ENCODE results near the gene CDH13.

The CDH13 gene

DNA sequence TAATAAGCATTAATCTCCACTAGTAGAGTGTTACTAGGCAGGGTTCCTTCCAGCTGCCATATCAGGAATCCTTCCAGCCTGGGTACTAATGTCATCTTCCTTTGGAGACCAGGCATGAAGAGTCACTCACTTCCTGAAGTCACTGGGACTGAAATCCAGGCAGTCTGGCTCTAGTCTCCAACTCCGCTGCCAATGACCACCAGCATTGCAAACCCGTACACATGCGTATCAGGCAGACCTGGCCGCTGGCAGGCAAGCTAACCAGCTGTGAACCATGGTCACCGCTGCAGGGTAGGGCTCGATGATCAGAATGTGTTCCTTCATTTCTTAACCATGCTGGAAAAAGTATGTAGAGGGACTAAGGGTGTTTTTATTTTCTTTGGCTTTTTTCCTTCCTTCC lies 255.5 kb downstream of the CDH13 start:
- no peak for TF ChIP-seq CTCF (IDR thresholded peaks at IDR 0.05; ENCODE audit: insufficient read depth, low read length, poor library complexity, severe bottlenecking)
- H3K4me3 ChIP-seq (replicated peaks; ENCODE audit: low read depth, low read length): no peak overlapping the region
- H3K27me3 ChIP-seq (replicated peaks; ENCODE audit: control insufficient read depth, insufficient read depth, low read length): no peaks in the 10 kb centered on the region
- H3K36me3 ChIP-seq (ENCODE audit: control insufficient read depth, insufficient read depth, low read length): no peaks in the 10 kb centered on the region
- DNase-seq (ENCODE audit: extremely low read depth, insufficient read length): no peak

GRCh38 chr16:82882982-82883835 lies 256.4 kb downstream of the CDH13 start:
- H3K4me3 ChIP-seq (replicated peaks; ENCODE audit: low read depth, low read length): no peak overlapping the region; the same call in 1 of the 2 replicates
- no peak for TF ChIP-seq CTCF (IDR thresholded peaks at IDR 0.05; ENCODE audit: insufficient read depth, low read length, poor library complexity, severe bottlenecking)
- no peaks in the 10 kb centered on the region for H3K27me3 ChIP-seq (replicated peaks; ENCODE audit: control insufficient read depth, insufficient read depth, low read length)
- peak; percentile 13 for DNase-seq (ENCODE audit: extremely low read depth, insufficient read length)
- no peaks in the 10 kb centered on the region for H3K36me3 ChIP-seq (ENCODE audit: control insufficient read depth, insufficient read depth, low read length)

DNA sequence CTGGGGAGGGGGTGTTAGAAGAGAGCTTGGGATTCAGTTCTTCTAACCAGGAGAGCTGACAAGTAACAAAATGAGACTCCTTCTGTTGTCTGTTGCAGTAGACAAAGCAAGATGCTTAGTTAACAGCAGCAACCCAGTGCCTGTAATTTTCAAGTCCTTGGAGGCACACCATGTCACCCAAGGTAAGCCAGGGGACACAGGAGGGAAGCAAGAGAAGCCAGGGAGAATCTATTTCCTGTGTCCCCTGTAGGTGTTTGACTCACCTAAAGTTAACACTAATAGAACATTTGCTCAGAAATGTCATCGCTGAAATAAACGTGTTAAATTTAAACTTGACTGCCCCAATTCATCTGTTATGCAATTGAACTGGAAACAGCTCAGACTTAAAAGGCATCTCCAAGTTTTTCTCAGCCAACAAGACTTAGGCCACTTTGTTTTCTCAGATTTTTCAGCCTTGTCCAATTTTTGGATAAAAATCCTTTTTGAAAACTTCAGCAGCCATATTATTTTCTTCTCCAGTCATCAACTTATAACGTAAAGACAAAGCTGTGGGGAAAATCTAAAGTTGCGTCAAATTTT lies 257.6 kb downstream of the CDH13 start:
- H3K4me3 ChIP-seq (replicated peaks; ENCODE audit: low read depth, low read length): no peak overlapping the region
- TF ChIP-seq CTCF (IDR thresholded peaks at IDR 0.05; ENCODE audit: insufficient read depth, low read length, poor library complexity, severe bottlenecking): no peak
- DNase-seq (ENCODE audit: extremely low read depth, insufficient read length): no peak
- H3K36me3 ChIP-seq (ENCODE audit: control insufficient read depth, insufficient read depth, low read length): no peaks in the 10 kb centered on the region
- no peaks in the 10 kb centered on the region for H3K27me3 ChIP-seq (replicated peaks; ENCODE audit: control insufficient read depth, insufficient read depth, low read length)

DNA sequence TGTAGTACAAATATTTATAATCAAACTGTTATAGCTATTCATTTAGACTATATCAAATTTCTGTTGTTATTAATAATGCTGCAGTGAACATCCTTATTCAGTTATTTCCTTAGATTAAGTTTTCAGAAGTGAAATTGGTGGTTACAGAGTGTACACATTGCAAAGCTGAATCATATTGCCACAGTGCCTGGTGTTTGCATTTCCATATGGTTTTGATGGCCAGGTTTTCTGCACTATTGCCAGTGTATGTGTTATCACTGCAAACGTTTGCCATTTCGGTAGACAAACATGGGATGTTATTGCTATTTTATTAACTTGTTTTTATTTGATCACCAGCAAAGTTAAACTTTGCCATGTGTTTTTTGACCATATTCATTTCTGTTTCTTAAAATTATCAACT lies 259.4 kb downstream of the CDH13 start:
- Histone ChIP-seq H3K36me3 (ENCODE audit: control insufficient read depth, insufficient read depth, low read length) (no peaks in the 10 kb centered on the region), H3K27me3 (replicated peaks; ENCODE audit: control insufficient read depth, insufficient read depth, low read length) (no peaks in the 10 kb centered on the region), H3K4me3 (replicated peaks; ENCODE audit: low read depth, low read length) (no peak overlapping the region)
- TF ChIP-seq CTCF (IDR thresholded peaks at IDR 0.05; ENCODE audit: insufficient read depth, low read length, poor library complexity, severe bottlenecking): no peak
- DNase-seq (ENCODE audit: extremely low read depth, insufficient read length): no peak

GRCh38 chr16:82888591-82889001 lies 261.8 kb downstream of the CDH13 start:
- Histone ChIP-seq H3K4me3 (replicated peaks; ENCODE audit: low read depth, low read length) (no peak overlapping the region), H3K36me3 (ENCODE audit: control insufficient read depth, insufficient read depth, low read length) (no peaks in the 10 kb centered on the region), H3K27me3 (replicated peaks; ENCODE audit: control insufficient read depth, insufficient read depth, low read length) (no peaks in the 10 kb centered on the region)
- DNase-seq (ENCODE audit: extremely low read depth, insufficient read length): no peak
- no peak for TF ChIP-seq CTCF (IDR thresholded peaks at IDR 0.05; ENCODE audit: insufficient read depth, low read length, poor library complexity, severe bottlenecking)
